CD4-positive, alpha-beta T cell (primary cell): ENCODE measurements around the gene RPS18. TPM values are rescaled to one million over a fixed set of nuclear protein-coding genes. Genes with fewer than 3 reads are reported as not detected.
A peak's percentile ranks its signal among the peaks of the same experiment; 100 is the strongest.

Experiments
- ATAC-seq: fragments of 200-7000 bp; cut with Tn5 transposase; one replicate; pipeline ENCODE4 v1.10.0; 2022; ENCODE audit warnings: mild to moderate bottlenecking; ENCODE audit not compliant: poor library complexity
- CTCF ChIA-PET: fragments of 350-600 bp; sonication (Branson Sonifier 250); formaldehyde crosslinking; loops from one replicate; lab custom pipeline; 2021; ENCODE audit warnings: antibody characterized with exemption, inconsistent platforms; lab: Charles Lee
- POLR2A ChIA-PET: fragments of 350-600 bp; sonication (Branson Sonifier 250); formaldehyde crosslinking; loops from one replicate; lab custom pipeline; 2021; ENCODE audit warnings: antibody characterized with exemption, inconsistent platforms; lab: Charles Lee
- DNase-seq, 14 experiments: peaks; one replicate each; pipeline ENCODE4 v3.0.0-alpha.2; 2013 to 2020; ENCODE audit warnings: mixed read lengths in 2 of 14
- H3K27ac ChIP-seq, 2 donors: one replicate each; pipeline versions ENCODE4 v1.5.1 to v1.7.0; 2013; ENCODE audit warnings: low read length in 2 of 2, low read depth in 1 of 2, mild to moderate bottlenecking in 1 of 2
- H3K27me3 ChIP-seq, 2 experiments: 1 replicate in 1 of 2; 2 replicates in 1 of 2; pipeline versions ENCODE4 v1.6.1 to v1.7.0; 2013; ENCODE audit warnings: low read length in 2 of 2, control low read depth in 1 of 2, mild to moderate bottlenecking in 1 of 2, moderate library complexity in 1 of 2; ENCODE audit not compliant: insufficient read depth in 2 of 2, control insufficient read depth in 1 of 2
- H3K36me3 ChIP-seq: one replicate; pipeline ENCODE4 v1.6.1; 2013; ENCODE audit warnings: low read length, control low read depth; ENCODE audit not compliant: insufficient read depth
- H3K4me1 ChIP-seq: one replicate; pipeline ENCODE4 v1.6.1; 2013; ENCODE audit warnings: low read length, control low read depth; ENCODE audit not compliant: insufficient read depth
- H3K4me3 ChIP-seq: one replicate; pipeline ENCODE4 v1.5.1; 2013; ENCODE audit warnings: mild to moderate bottlenecking, low read length, moderate library complexity
- H3K9me3 ChIP-seq, 2 experiments: 1 replicate in 1 of 2; 2 replicates in 1 of 2; pipeline versions ENCODE4 v1.6.1 to v1.7.0; 2013; ENCODE audit warnings: low read length in 2 of 2, mild to moderate bottlenecking in 2 of 2, control low read depth in 1 of 2, moderate library complexity in 1 of 2; ENCODE audit not compliant: control insufficient read depth in 1 of 2, insufficient read depth in 1 of 2
- H3K27ac Mint-ChIP-seq: one replicate; pipeline ENCODE4 v1.8.0; 2020; ENCODE audit warnings: mixed read lengths
- H3K27me3 Mint-ChIP-seq: one replicate; pipeline ENCODE4 v1.8.0; 2021; ENCODE audit warnings: mixed read lengths
- H3K36me3 Mint-ChIP-seq: one replicate; pipeline ENCODE4 v1.8.0; 2021; ENCODE audit warnings: low read depth, mixed read lengths
- H3K4me1 Mint-ChIP-seq: one replicate; pipeline ENCODE4 v1.8.0; 2021; ENCODE audit warnings: low read depth, mixed read lengths
- H3K4me3 Mint-ChIP-seq: one replicate; pipeline ENCODE4 v1.8.0; 2020; ENCODE audit warnings: mild to moderate bottlenecking, mixed read lengths
- H3K9me3 Mint-ChIP-seq: one replicate; pipeline ENCODE4 v1.8.0; 2020; ENCODE audit warnings: mixed read lengths
- intact Hi-C, 2 experiments: fragments of 100-400 bp; cut with DNase I in 1 of 2; cut with micrococcal nuclease in 1 of 2; formaldehyde crosslinking; loops; one replicate each; pipeline versions ENCODE4 v1.15.1 to v1.9.0; 2023 to 2025; cut with DNase I, micrococcal nuclease
- total RNA-seq, 174 experiments: library from RNA in 2 of 174; stranded (reverse) in 2 of 174; gene quantifications; one replicate each; pipeline ENCODE4 v1.2.3 and lab custom pipeline; 2021 to 2026
- TF ChIP-seq, protein P1 (sequence below): fragments of 200-600 bp; IDR thresholded peaks from one replicate; pipeline ENCODE4 v1.8.0; 2022; ENCODE audit warnings: antibody characterized with exemption, mild to moderate bottlenecking

The RPS18 gene
- total RNA-seq, 2 experiments from 2014 or later = 5,159 to 5,309 TPM

DNA sequence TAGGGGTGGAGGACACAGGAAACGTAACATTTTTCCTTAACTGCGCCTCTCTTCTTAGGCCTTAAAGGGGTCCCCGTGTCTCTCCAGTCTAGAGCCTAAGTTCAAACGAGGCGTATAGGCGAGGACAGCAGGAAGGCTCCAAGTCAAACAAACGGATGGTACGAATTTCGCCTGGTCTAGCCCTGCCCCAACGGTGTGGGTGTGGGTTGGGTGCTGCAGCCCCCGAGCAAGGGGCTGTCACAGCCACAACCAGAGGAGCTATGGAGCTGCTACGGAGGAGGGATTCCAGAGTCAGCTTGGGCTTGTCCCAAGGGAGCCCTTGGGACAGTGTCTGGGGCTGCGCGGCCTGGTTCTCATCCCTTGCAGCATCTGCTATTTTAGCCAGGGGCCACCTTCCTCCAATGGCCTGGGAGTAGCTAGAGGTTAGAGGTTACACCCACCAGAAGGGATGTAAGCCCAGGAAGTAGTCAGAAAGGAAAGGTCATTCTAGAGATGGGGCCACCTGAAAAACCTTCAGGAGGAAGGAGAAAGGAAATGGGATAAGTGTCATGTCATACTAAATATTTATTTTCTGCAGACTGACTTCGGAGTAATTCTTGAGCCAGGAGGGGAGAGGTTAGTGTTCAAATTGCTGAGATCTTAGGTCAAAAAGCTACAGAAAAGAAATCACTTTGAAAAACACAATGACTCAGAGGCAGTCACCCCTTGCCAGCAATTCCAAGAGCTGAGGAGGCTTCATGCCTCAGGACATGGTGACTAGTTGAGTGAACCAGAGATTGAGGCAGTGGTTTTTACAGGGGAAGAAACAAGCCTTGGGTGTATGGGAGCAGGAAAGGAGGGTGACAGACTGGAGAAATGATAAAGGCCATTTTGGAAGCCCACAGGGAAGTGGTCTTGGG lies 21.9 kb upstream of the RPS18 start:
- H3K27ac Mint-ChIP-seq = peak overlapping the region; percentile 97
- H3K27me3 Mint-ChIP-seq = no peaks in the 10 kb centered on the region
- H3K4me1 Mint-ChIP-seq = peaks cover 37% of the 10 kb centered on the region
- intact Hi-C loops = loop anchor here (1.0 to 2.0 kb wide), 5 partner anchors 21 to 235 kb away; partner anchors contain the start of genes RING1 (in 2 of the 2), VPS52 (in 2 of the 2), RXRB (in 1 of the 2) and SLC39A7 (in 1 of the 2)
- H3K9me3 ChIP-seq = no peaks in the 10 kb centered on the region
- peak overlapping the region; percentile 70 for H3K4me3 ChIP-seq
- no peaks in the 10 kb centered on the region for H3K27me3 ChIP-seq
- peaks cover 32% of the 10 kb centered on the region for H3K4me1 ChIP-seq
- H3K27ac ChIP-seq = peak overlapping the region; percentile 89 to 98
- ChIA-PET POLR2A (interaction anchor here (0.7 to 4.0 kb wide), 31 partner anchors 10 to 405 kb away, joined by 3 to 95 read pairs (median 11); partner anchors contain the start of genes B3GALT4, HLA-DMA, HSD17B8 and ITPR3), CTCF (interaction anchor here (1.3 to 6.8 kb wide), 10 partner anchors 22 to 461 kb away, joined by 3 to 76 read pairs (median 8); partner anchors contain the start of genes B3GALT4, RPS18, UQCC2 and VPS52)
- peak overlapping the region; percentile 92 for H3K4me3 Mint-ChIP-seq
- no peaks in the 10 kb centered on the region for H3K9me3 Mint-ChIP-seq
- ATAC-seq = no peak
- peaks cover 24% of the 10 kb centered on the region for H3K36me3 Mint-ChIP-seq
- peaks cover 20% of the 10 kb centered on the region for H3K36me3 ChIP-seq
- peak in 1 of 14 experiments; percentile 1 for DNase-seq
- TF ChIP-seq, protein P1, sequence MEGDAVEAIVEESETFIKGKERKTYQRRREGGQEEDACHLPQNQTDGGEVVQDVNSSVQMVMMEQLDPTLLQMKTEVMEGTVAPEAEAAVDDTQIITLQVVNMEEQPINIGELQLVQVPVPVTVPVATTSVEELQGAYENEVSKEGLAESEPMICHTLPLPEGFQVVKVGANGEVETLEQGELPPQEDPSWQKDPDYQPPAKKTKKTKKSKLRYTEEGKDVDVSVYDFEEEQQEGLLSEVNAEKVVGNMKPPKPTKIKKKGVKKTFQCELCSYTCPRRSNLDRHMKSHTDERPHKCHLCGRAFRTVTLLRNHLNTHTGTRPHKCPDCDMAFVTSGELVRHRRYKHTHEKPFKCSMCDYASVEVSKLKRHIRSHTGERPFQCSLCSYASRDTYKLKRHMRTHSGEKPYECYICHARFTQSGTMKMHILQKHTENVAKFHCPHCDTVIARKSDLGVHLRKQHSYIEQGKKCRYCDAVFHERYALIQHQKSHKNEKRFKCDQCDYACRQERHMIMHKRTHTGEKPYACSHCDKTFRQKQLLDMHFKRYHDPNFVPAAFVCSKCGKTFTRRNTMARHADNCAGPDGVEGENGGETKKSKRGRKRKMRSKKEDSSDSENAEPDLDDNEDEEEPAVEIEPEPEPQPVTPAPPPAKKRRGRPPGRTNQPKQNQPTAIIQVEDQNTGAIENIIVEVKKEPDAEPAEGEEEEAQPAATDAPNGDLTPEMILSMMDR = no peak

DNA sequence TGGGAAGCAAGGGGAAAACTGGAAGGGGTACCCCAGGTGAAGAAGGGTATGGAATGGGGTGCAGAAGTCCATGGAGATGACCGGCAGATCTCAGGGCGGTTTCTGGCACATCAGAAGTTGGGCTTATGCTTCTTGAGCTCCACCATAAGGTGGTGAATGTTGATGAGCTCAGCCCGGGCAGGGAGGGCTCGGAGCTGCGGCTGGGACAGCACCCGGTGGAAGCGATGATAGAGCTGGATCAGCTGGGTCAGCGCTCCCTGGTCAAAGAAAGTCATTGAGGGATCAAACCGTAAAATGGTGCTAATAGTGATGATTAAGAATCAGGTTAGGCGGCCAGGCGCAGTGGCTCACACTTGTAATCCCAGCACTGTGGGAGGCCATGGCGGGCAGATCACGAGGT lies 21.1 kb upstream of the RPS18 start:
- POLR2A ChIA-PET = interaction anchor here (0.8 to 4.0 kb wide), 7 partner anchors 12 to 94 kb away, joined by 3 to 95 read pairs (median 21); partner anchors contain the start of genes B3GALT4, RGL2, RPS18 and RXRB
- H3K27ac ChIP-seq = no peak overlapping the region
- H3K27me3 Mint-ChIP-seq = no peaks in the 10 kb centered on the region
- peaks cover 20% of the 10 kb centered on the region for H3K36me3 ChIP-seq
- TF ChIP-seq, protein P1 = no peak
- peak overlapping the region; percentile 43 for H3K4me3 Mint-ChIP-seq
- peaks cover 32% of the 10 kb centered on the region for H3K4me1 ChIP-seq
- no peaks in the 10 kb centered on the region for H3K27me3 ChIP-seq
- peaks cover 26% of the 10 kb centered on the region for H3K36me3 Mint-ChIP-seq
- H3K4me3 ChIP-seq = no peak overlapping the region
- intact Hi-C loops = no loop called here
- peaks cover 37% of the 10 kb centered on the region for H3K4me1 Mint-ChIP-seq
- CTCF ChIA-PET = interaction anchor here (1.6 to 6.8 kb wide), 4 partner anchors 21 to 461 kb away, joined by 3 to 76 read pairs (median 11); partner anchors contain the start of genes B3GALT4, RPS18, UQCC2 and VPS52
- H3K9me3 Mint-ChIP-seq = no peaks in the 10 kb centered on the region
- no peaks in the 10 kb centered on the region for H3K9me3 ChIP-seq
- peak overlapping the region; percentile 97 for H3K27ac Mint-ChIP-seq
- ATAC-seq = no peak
- DNase-seq = no peak

DNA sequence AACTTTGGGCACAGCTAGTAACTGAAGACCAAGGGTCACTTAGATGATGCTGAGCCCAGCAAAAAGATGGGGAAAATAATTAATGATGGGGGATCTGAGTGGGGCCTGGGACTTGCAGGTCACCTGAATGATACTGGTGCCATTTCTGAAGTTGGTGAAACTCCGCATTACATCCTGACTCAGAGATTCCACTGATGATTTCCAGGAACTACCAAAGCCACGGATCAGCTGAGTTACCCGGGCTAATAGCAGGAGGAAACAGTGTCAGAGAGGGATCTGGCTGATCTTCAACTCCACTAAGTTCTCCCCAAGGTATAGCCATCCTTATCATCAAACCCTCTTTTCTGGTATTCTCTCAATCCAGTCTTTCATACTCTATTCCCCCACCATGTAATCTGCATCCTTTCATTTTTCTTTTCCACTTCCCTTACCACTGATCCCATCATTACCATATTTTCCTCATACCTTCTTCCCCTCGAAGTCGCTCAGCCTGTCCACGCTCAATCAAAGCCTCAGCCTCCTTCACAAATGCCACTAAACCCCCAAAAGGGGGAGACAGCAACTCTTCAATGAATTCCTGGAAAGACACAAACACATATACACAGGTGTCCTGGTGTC lies 20.4 kb upstream of the RPS18 start:
- Mint-ChIP-seq H3K9me3 (no peaks in the 10 kb centered on the region), H3K27me3 (no peaks in the 10 kb centered on the region), H3K36me3 (peaks cover 28% of the 10 kb centered on the region), H3K4me1 (peaks cover 37% of the 10 kb centered on the region), H3K4me3 (peak overlapping the region; percentile 82), H3K27ac (peak overlapping the region; percentile 81)
- no peak overlapping the region for H3K4me3 ChIP-seq
- H3K27ac ChIP-seq = no peak overlapping the region
- DNase-seq (no peak), ATAC-seq (no peak)
- TF ChIP-seq, protein P1 = no peak
- peaks cover 32% of the 10 kb centered on the region for H3K4me1 ChIP-seq
- POLR2A ChIA-PET = interaction anchor here (0.7 to 4.0 kb wide), 4 partner anchors 20 to 48 kb away, joined by 3 to 95 read pairs (median 16); partner anchors contain the start of genes B3GALT4, RPS18 and VPS52
- H3K36me3 ChIP-seq = peaks cover 20% of the 10 kb centered on the region
- CTCF ChIA-PET = interaction anchor here (1.6 to 6.8 kb wide), 2 partner anchors 90 to 460 kb away, joined by 3 to 76 read pairs; partner anchors contain the start of gene UQCC2
- H3K9me3 ChIP-seq = no peaks in the 10 kb centered on the region
- H3K27me3 ChIP-seq = no peaks in the 10 kb centered on the region
- intact Hi-C loops = no loop called here
